GM21447 (cell line): ENCODE data around the gene CCDC28A.

Experiments used
- ATAC-seq: cut with Tn5 transposase; IDR thresholded peaks from one replicate; pipeline ENCODE4 v1.9.1; 2021; ENCODE audit not compliant: unreplicated experiment

The CCDC28A gene

DNA sequence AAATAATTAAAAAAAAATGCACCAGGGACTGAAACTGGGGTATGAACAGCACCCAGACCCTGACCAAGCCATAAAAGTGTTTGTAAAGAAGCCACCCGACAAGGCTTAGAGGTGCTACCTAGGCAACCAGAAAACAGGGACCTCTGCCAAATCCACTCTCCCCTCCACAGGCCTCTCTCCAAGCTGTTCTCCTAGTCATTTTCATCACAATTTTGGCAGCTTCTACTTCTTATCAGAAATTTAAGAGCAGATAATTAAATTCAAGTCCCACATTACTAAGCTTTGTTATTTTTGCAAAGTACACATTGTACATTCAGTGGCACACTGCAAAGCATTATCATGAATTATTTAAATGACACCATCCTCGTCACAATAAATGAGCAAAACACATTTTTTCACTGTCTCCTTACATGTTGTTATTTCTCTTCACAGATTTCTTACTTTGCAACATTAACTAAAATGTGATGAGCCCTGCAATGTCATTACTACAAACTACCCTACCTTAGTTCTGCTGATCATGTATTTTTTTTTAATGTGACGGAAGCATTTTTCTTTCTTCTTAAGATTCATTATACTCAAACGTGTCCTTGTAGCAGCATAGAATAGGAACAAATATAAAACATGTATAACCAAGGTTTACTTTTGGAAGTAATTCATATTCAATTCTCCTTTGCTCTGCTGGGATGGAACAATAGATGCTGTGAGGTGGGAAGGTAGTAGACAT lies 60.4 kb downstream of the CCDC28A start:
- ATAC-seq, result no peak

DNA sequence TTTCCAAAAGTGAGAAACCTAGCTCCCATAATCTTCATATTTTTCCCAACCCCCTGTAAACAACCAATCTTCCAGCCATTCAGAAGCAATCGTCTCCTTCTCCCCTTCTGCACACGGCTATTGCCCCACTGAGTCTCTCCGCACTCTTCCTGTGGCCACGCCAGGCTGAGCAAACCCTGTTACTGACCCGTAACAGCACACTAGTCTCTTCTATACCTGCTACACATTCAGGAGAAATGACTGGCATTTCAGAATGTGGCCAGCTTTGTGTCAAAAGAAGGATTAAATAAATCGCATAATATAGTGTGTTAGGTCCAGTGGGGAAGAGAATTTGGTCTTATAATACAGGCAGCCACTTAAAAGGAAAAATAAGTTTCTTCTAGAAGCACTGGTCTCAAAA lies 63.7 kb downstream of the CCDC28A start:
- ATAC-seq, result no peak
